Thyroid gland (tissue), 4 donors: Measurements from ENCODE around the gene CACNG4.

Experiments used
- CTCF ChIP-seq, 6 experiments: fragments of 200-600 bp in 3 of 6; fragments of 450-650 bp in 3 of 6; sonication (generic) in 3 of 6; IDR thresholded peaks; one replicate each; pipeline ENCODE4 v1.5.1; 2016 to 2019; ENCODE audit warnings: antibody characterized with exemption in 6 of 6, mild to moderate bottlenecking in 2 of 6, inconsistent platforms in 1 of 6, moderate library complexity in 1 of 6
- POLR2A ChIP-seq, 2 donors: fragments of 450-650 bp; IDR thresholded peaks; one replicate each; pipeline ENCODE4 v1.6.1; 2017; ENCODE audit warnings: antibody characterized with exemption in 2 of 2, mild to moderate bottlenecking in 2 of 2, moderate library complexity in 1 of 2

- TF ChIP-seq CTCF (IDR thresholded peaks at IDR 0.05) (no peak), POLR2A (IDR thresholded peaks at IDR 0.05) (no peak)
Measured at GRCh38 chr17:66989076-66989475, 24.6 kb downstream of the CACNG4 start.
